ENCODE data around the gene NTHL1.

Gene NTHL1

GRCh38 chr16:2033057-2033908, 14.4 kb downstream of the NTHL1 start:
- Mint-ChIP-seq H3K27ac (peak overlapping the region in 1 of 2 donors; percentile 89), H3K4me1 (no peaks in the 10 kb centered on the region), H3K27me3 (peaks cover 2% of the 10 kb centered on the region), H3K4me3 (peak overlapping the region; percentile 42 to 74), H3K9me3 (no peaks in the 10 kb centered on the region)
- DNase-seq (no peak), ATAC-seq (peak; percentile 48)

GRCh38 chr16:2032285-2033056, 15.2 kb downstream of the NTHL1 start:
- H3K27ac Mint-ChIP-seq, result peak overlapping the region in 1 of 2 donors; percentile 74
- peaks cover 10% of the 10 kb centered on the region for H3K27me3 Mint-ChIP-seq
- DNase-seq, result no peak
- H3K9me3 Mint-ChIP-seq, result no peaks in the 10 kb centered on the region
- peak overlapping the region; percentile 29 to 74 for H3K4me3 Mint-ChIP-seq
- H3K4me1 Mint-ChIP-seq, result no peaks in the 10 kb centered on the region
- ATAC-seq, result peak; percentile 31

GRCh38 chr16:2031081-2031577, 16.5 kb downstream of the NTHL1 start:
- Mint-ChIP-seq H3K4me3 (no peak overlapping the region), H3K27ac (no peak overlapping the region), H3K9me3 (no peaks in the 10 kb centered on the region), H3K27me3 (peaks cover 15% of the 10 kb centered on the region), H3K4me1 (peaks cover 1% of the 10 kb centered on the region)
- ATAC-seq, result no peak
- DNase-seq, result no peak

- DNase-seq (no peak), ATAC-seq (no peak)
- Mint-ChIP-seq H3K27ac (no peak overlapping the region), H3K4me1 (peaks cover 8% of the 10 kb centered on the region), H3K4me3 (no peak overlapping the region), H3K27me3 (peaks cover 26% of the 10 kb centered on the region), H3K9me3 (no peaks in the 10 kb centered on the region)
These were observed 17.6 kb downstream of the NTHL1 start for GRCh38 chr16:2030036-2030435.

GRCh38 chr16:2029350-2029749, 18.3 kb downstream of the NTHL1 start:
- Mint-ChIP-seq H3K27me3 (peaks cover 29% of the 10 kb centered on the region), H3K4me1 (peaks cover 10% of the 10 kb centered on the region), H3K9me3 (no peaks in the 10 kb centered on the region), H3K4me3 (no peak overlapping the region), H3K27ac (no peak overlapping the region)
- no peak for DNase-seq
- no peak for ATAC-seq

GRCh38 chr16:2028620-2029220, 18.9 kb downstream of the NTHL1 start:
- H3K9me3 Mint-ChIP-seq, result no peaks in the 10 kb centered on the region
- DNase-seq, result no peak
- H3K27ac Mint-ChIP-seq, result no peak overlapping the region
- no peak overlapping the region for H3K4me3 Mint-ChIP-seq
- no peak for ATAC-seq
- peaks cover 29% of the 10 kb centered on the region for H3K27me3 Mint-ChIP-seq
- peaks cover 15% of the 10 kb centered on the region for H3K4me1 Mint-ChIP-seq

GRCh38 chr16:2028146-2028545, 19.5 kb downstream of the NTHL1 start:
- Mint-ChIP-seq H3K27ac (no peak overlapping the region), H3K4me3 (no peak overlapping the region), H3K27me3 (peaks cover 29% of the 10 kb centered on the region), H3K4me1 (peaks cover 20% of the 10 kb centered on the region), H3K9me3 (no peaks in the 10 kb centered on the region)
- ATAC-seq, result no peak
- DNase-seq, result no peak

- no peak overlapping the region for H3K27ac Mint-ChIP-seq
- ATAC-seq (peak; percentile 14), DNase-seq (no peak)
- H3K9me3 Mint-ChIP-seq, result no peaks in the 10 kb centered on the region
- peaks cover 37% of the 10 kb centered on the region for H3K27me3 Mint-ChIP-seq
- H3K4me3 Mint-ChIP-seq, result peak overlapping the region; percentile 62 to 79
- H3K4me1 Mint-ChIP-seq, result peaks cover 29% of the 10 kb centered on the region
These were observed 20.3 kb downstream of the NTHL1 start for GRCh38 chr16:2027024-2028010.

- DNase-seq, result no peak
- Mint-ChIP-seq H3K4me1 (peaks cover 33% of the 10 kb centered on the region), H3K4me3 (peak within 1 kb of the TSS; percentile 62 to 79), H3K27me3 (peaks cover 45% of the 10 kb centered on the region), H3K9me3 (no peaks in the 10 kb centered on the region), H3K27ac (peak within 1 kb of the TSS in 1 of 2 donors; percentile 91)
- ATAC-seq, result peak; percentile 3
These were observed 21.1 kb downstream of the NTHL1 start, which contains the start of gene NHERF2 for GRCh38 chr16:2026461-2027023. TSS of gene NHERF2 (plus strand) at chr16:2026902. CDS start at chr16:2027006, 104 bp downstream.

- peak overlapping the region in 1 of 2 donors; percentile 91 for H3K27ac Mint-ChIP-seq
These were observed 21.7 kb downstream of the NTHL1 start for GRCh38 chr16:2025878-2026460.

GRCh38 chr16:2025251-2025650, 22.4 kb downstream of the NTHL1 start:
- Mint-ChIP-seq H3K27ac (peak overlapping the region in 1 of 2 donors; percentile 84), H3K9me3 (no peaks in the 10 kb centered on the region), H3K4me3 (peak overlapping the region in 1 of 2 donors; percentile 74), H3K4me1 (peaks cover 46% of the 10 kb centered on the region), H3K27me3 (peaks cover 58% of the 10 kb centered on the region)
- ATAC-seq (no peak), DNase-seq (no peak)

More at GRCh38 chr16:2025878-2026460, 21.7 kb downstream of the NTHL1 start:
- peaks cover 39% of the 10 kb centered on the region for H3K4me1 Mint-ChIP-seq
- DNase-seq (no peak), ATAC-seq (no peak)
- H3K9me3 Mint-ChIP-seq, result no peaks in the 10 kb centered on the region
- H3K4me3 Mint-ChIP-seq, result peak overlapping the region; percentile 32 to 74
- peaks cover 51% of the 10 kb centered on the region for H3K27me3 Mint-ChIP-seq

- H3K4me3 Mint-ChIP-seq, result no peak overlapping the region
- H3K9me3 Mint-ChIP-seq, result no peaks in the 10 kb centered on the region
- peaks cover 51% of the 10 kb centered on the region for H3K4me1 Mint-ChIP-seq
- H3K27me3 Mint-ChIP-seq, result peaks cover 69% of the 10 kb centered on the region
- ATAC-seq (no peak), DNase-seq (no peak)
- no peak overlapping the region for H3K27ac Mint-ChIP-seq
These were observed 23.6 kb downstream of the NTHL1 start for GRCh38 chr16:2024032-2024420.

- ATAC-seq, result peak; percentile 81
These were observed 24.3 kb downstream of the NTHL1 start for GRCh38 chr16:2023092-2024031.

More at GRCh38 chr16:2023092-2024031, 24.3 kb downstream of the NTHL1 start:
- peak; percentile 93 to 96 for DNase-seq
- peaks cover 75% of the 10 kb centered on the region for H3K27me3 Mint-ChIP-seq
- peak overlapping the region in 1 of 2 donors; percentile 84 for H3K27ac Mint-ChIP-seq
- H3K4me1 Mint-ChIP-seq, result peaks cover 51% of the 10 kb centered on the region
- peak overlapping the region; percentile 80 to 89 for H3K4me3 Mint-ChIP-seq
- no peaks in the 10 kb centered on the region for H3K9me3 Mint-ChIP-seq

All from stimulated activated naive CD8-positive, alpha-beta T cell treated with anti-CD3 and anti-CD28 coated beads, Interleukin-15, amount 100 ng/mL, for 72 hours (primary cell).